ENCODE measurements around the gene TOB1.
"Not testable (repeated sequence)": the region's sequence is repeated elsewhere in the genome, so short reads cannot be mapped to it uniquely, and the experiment has no call there.

TOB1 gene

GRCh38 chr17:50899005-50899460, 32.9 kb upstream of the TOB1 start:
- no peak overlapping the region for H3K4me2 ChIP-seq (ENCODE audit: insufficient read depth, low read length)
- no peak for DNase-seq
- no peaks in the 10 kb centered on the region for H3K4me1 ChIP-seq (ENCODE audit: insufficient read depth, low read length)
- TF ChIP-seq, protein P1, sequence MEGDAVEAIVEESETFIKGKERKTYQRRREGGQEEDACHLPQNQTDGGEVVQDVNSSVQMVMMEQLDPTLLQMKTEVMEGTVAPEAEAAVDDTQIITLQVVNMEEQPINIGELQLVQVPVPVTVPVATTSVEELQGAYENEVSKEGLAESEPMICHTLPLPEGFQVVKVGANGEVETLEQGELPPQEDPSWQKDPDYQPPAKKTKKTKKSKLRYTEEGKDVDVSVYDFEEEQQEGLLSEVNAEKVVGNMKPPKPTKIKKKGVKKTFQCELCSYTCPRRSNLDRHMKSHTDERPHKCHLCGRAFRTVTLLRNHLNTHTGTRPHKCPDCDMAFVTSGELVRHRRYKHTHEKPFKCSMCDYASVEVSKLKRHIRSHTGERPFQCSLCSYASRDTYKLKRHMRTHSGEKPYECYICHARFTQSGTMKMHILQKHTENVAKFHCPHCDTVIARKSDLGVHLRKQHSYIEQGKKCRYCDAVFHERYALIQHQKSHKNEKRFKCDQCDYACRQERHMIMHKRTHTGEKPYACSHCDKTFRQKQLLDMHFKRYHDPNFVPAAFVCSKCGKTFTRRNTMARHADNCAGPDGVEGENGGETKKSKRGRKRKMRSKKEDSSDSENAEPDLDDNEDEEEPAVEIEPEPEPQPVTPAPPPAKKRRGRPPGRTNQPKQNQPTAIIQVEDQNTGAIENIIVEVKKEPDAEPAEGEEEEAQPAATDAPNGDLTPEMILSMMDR (IDR thresholded peaks at IDR 0.05; ENCODE audit: borderline replicate concordance, extremely low read depth, low read length, poor library complexity, severe bottlenecking): no peak
- no peak for TF ChIP-seq EZH2 (IDR thresholded peaks at IDR 0.05; ENCODE audit: borderline replicate concordance, low read depth, low read length, severe bottlenecking)
- no peaks in the 10 kb centered on the region for H3K36me3 ChIP-seq (ENCODE audit: insufficient read depth, low read length)
- H3K4me3 ChIP-seq (ENCODE audit: low read depth in 1 of 2, low read length in 2 of 2): no peak overlapping the region
- H3K79me2 ChIP-seq (ENCODE audit: insufficient read depth, low read length): no peaks in the 10 kb centered on the region
- no peaks in the 10 kb centered on the region for H3K27me3 ChIP-seq (ENCODE audit: insufficient read depth, low read length, poor library complexity)
- no peak overlapping the region for H3K9ac ChIP-seq (ENCODE audit: low read depth, low read length)
- no peaks in the 10 kb centered on the region for H4K20me1 ChIP-seq (ENCODE audit: insufficient read depth, low read length)
- no peaks in the 10 kb centered on the region for H3K9me3 ChIP-seq (ENCODE audit: insufficient read depth, low read length, severe bottlenecking)
- H2AFZ ChIP-seq (ENCODE audit: low read depth, low read length): no peak overlapping the region
- ATAC-seq (ENCODE audit: insufficient read depth, low read depth): no peak
- no peak overlapping the region for H3K27ac ChIP-seq (ENCODE audit: low read length)

- no peak for TF ChIP-seq EZH2 (IDR thresholded peaks at IDR 0.05; ENCODE audit: borderline replicate concordance, low read depth, low read length, severe bottlenecking)
- TF ChIP-seq, protein P1 (IDR thresholded peaks at IDR 0.05; ENCODE audit: borderline replicate concordance, extremely low read depth, low read length, poor library complexity, severe bottlenecking): no peak
- Histone ChIP-seq H2AFZ (ENCODE audit: low read depth, low read length) (no peak overlapping the region), H3K27ac (ENCODE audit: low read length) (no peak overlapping the region), H3K36me3 (ENCODE audit: insufficient read depth, low read length) (no peaks in the 10 kb centered on the region), H4K20me1 (ENCODE audit: insufficient read depth, low read length) (no peaks in the 10 kb centered on the region), H3K4me2 (ENCODE audit: insufficient read depth, low read length) (no peak overlapping the region), H3K79me2 (ENCODE audit: insufficient read depth, low read length) (no peaks in the 10 kb centered on the region), H3K9me3 (ENCODE audit: insufficient read depth, low read length, severe bottlenecking) (no peaks in the 10 kb centered on the region), H3K27me3 (ENCODE audit: insufficient read depth, low read length, poor library complexity) (no peaks in the 10 kb centered on the region), H3K4me1 (ENCODE audit: insufficient read depth, low read length) (no peaks in the 10 kb centered on the region), H3K4me3 (ENCODE audit: low read depth in 1 of 2, low read length in 2 of 2) (no peak overlapping the region), H3K9ac (ENCODE audit: low read depth, low read length) (no peak overlapping the region)
- ATAC-seq (ENCODE audit: insufficient read depth, low read depth): no peak
- no peak for DNase-seq
Observed at GRCh38 chr17:50898369-50899004, 32.3 kb upstream of the TOB1 start.

DNA sequence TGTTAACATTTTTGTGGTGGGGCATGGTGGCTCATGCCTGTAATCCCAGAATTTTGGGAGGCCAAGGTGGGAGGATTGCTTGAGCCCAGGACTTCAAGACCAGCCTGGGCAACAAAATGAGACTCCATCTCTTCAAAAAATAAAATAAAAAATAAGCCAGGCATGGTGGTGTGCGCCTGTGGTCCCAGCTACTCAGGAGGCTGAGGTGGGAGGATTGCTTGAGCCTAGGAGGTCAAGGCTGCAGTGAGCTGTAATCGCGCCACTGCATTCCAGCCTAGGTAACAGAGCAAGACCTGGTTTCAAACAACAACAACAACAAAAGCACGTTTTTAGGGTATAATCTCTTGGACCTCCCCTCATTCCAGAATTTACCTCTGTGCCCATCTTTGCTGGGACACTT, 28.4 kb upstream of the TOB1 start:
- not testable (repeated sequence) for H3K79me2 ChIP-seq (ENCODE audit: insufficient read depth, low read length); H3K27ac ChIP-seq (ENCODE audit: low read length); H3K4me1 ChIP-seq (ENCODE audit: insufficient read depth, low read length); ATAC-seq (ENCODE audit: insufficient read depth, low read depth); H2AFZ ChIP-seq (ENCODE audit: low read depth, low read length); H3K9ac ChIP-seq (ENCODE audit: low read depth, low read length); H3K27me3 ChIP-seq (ENCODE audit: insufficient read depth, low read length, poor library complexity); H3K4me2 ChIP-seq (ENCODE audit: insufficient read depth, low read length); H3K9me3 ChIP-seq (ENCODE audit: insufficient read depth, low read length, severe bottlenecking); H4K20me1 ChIP-seq (ENCODE audit: insufficient read depth, low read length); H3K4me3 ChIP-seq (ENCODE audit: low read depth in 1 of 2, low read length in 2 of 2); DNase-seq; H3K36me3 ChIP-seq (ENCODE audit: insufficient read depth, low read length)

DNA sequence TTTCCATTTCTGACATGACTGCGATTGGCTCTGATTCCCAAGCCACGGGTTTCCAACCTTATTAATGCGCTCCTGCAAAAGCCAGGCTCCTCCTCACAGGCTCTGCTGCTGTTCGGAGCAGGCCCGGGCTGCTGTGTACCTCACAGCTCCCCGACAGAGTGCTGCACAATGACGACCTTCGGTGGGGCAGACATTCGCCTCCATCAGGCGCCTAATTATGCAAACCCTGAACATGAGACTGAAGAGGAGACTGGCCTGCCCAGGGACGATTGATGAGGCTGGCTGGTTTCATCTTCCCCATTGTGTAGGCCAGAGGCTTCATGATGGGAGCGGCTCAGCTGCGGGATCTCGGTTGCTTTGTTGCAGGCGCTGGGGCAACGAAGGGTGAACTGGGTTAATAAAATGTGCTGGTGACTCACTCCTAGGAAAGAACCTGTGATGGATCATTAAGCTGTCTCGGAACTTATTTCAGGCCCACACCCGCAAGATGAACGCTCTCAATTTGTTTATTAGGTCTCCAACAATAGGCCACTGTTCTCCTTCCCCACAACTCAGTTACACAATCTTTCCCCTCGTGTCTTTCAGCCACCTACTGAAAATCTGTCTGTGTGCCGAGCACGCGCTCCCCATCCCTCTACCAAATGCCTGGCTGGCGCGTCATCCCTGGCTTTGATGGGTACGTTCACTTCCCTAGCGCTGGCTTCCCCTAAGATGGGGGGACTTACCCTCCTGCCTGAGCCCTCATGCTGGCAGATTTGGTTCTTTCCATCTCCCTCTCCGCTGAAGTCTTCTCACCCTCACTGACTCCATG, 27.2 kb upstream of the TOB1 start:
- Histone ChIP-seq H4K20me1 (ENCODE audit: insufficient read depth, low read length) (no peaks in the 10 kb centered on the region), H3K9me3 (ENCODE audit: insufficient read depth, low read length, severe bottlenecking) (no peaks in the 10 kb centered on the region), H3K27ac (ENCODE audit: low read length) (no peak overlapping the region), H3K4me3 (ENCODE audit: low read depth in 1 of 2, low read length in 2 of 2) (no peak overlapping the region), H3K4me2 (ENCODE audit: insufficient read depth, low read length) (no peak overlapping the region), H3K27me3 (ENCODE audit: insufficient read depth, low read length, poor library complexity) (peaks cover 6% of the 10 kb centered on the region), H3K36me3 (ENCODE audit: insufficient read depth, low read length) (no peaks in the 10 kb centered on the region), H3K9ac (ENCODE audit: low read depth, low read length) (no peak overlapping the region), H2AFZ (ENCODE audit: low read depth, low read length) (no peak overlapping the region), H3K4me1 (ENCODE audit: insufficient read depth, low read length) (no peaks in the 10 kb centered on the region), H3K79me2 (ENCODE audit: insufficient read depth, low read length) (no peaks in the 10 kb centered on the region)
- no peak for ATAC-seq (ENCODE audit: insufficient read depth, low read depth)
- TF ChIP-seq EZH2 (IDR thresholded peaks at IDR 0.05; ENCODE audit: borderline replicate concordance, low read depth, low read length, severe bottlenecking): no peak
- TF ChIP-seq, protein P1 (IDR thresholded peaks at IDR 0.05; ENCODE audit: borderline replicate concordance, extremely low read depth, low read length, poor library complexity, severe bottlenecking): no peak
- DNase-seq: no peak
